Measurements from ENCODE around the gene OTOP3. TPM values are rescaled to one million over a fixed set of nuclear protein-coding genes. Genes with fewer than 3 reads are reported as not detected.

Gene OTOP3
- total RNA-seq, 2 donors from 2014 or later = 0.66 to 2.3 TPM

- Histone ChIP-seq H3K27me3 (no peaks in the 10 kb centered on the region), H3K9me3 (no peaks in the 10 kb centered on the region), H3K27ac (no peak overlapping the region), H3K4me1 (peaks cover 20% of the 10 kb centered on the region), H3K36me3 (replicated peaks in 1 of 2; ENCODE audit: insufficient read depth in 1 of 2, low read depth in 2 of 2) (peaks cover 4 to 8% of the 10 kb centered on the region in 2 donors), H3K4me3 (no peak overlapping the region)
- intact Hi-C loops (cut with DNase I) = loop anchor here (5.0 kb wide), 1 partner anchor 49 kb away; the partner anchor contains the start of gene MRPL58
- ATAC-seq (no peak), DNase-seq (no peak)
- TF ChIP-seq, protein P1, sequence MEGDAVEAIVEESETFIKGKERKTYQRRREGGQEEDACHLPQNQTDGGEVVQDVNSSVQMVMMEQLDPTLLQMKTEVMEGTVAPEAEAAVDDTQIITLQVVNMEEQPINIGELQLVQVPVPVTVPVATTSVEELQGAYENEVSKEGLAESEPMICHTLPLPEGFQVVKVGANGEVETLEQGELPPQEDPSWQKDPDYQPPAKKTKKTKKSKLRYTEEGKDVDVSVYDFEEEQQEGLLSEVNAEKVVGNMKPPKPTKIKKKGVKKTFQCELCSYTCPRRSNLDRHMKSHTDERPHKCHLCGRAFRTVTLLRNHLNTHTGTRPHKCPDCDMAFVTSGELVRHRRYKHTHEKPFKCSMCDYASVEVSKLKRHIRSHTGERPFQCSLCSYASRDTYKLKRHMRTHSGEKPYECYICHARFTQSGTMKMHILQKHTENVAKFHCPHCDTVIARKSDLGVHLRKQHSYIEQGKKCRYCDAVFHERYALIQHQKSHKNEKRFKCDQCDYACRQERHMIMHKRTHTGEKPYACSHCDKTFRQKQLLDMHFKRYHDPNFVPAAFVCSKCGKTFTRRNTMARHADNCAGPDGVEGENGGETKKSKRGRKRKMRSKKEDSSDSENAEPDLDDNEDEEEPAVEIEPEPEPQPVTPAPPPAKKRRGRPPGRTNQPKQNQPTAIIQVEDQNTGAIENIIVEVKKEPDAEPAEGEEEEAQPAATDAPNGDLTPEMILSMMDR (IDR thresholded peaks at IDR 0.05) = no peak
- TF ChIP-seq POLR2A (IDR thresholded peaks at IDR 0.05) = no peak
- WGBS, 2 donors = 76 to 89% methylated on average over 7 to 18 of the region's 18 CpGs
These were observed 27.1 kb downstream of the OTOP3 start for GRCh38 chr17:74962622-74963394.

- H3K36me3 ChIP-seq (replicated peaks in 1 of 2; ENCODE audit: insufficient read depth in 1 of 2, low read depth in 2 of 2) = peaks cover 0 to 8% of the 10 kb centered on the region in 2 donors
- 70% methylated on average over 12 of the region's 12 CpGs; no CpG with 5 or more reads in 1 of the 2 donors for WGBS, 2 donors
- TF ChIP-seq, protein P1 (IDR thresholded peaks at IDR 0.05) = no peak
- TF ChIP-seq POLR2A (IDR thresholded peaks at IDR 0.05) = no peak
These were observed 28.0 kb downstream of the OTOP3 start for GRCh38 chr17:74963656-74964055.

GRCh38 chr17:74964246-74964761, 28.6 kb downstream of the OTOP3 start:
- intact Hi-C loops (cut with DNase I) = loop anchor here (5.0 kb wide), 1 partner anchor 48 kb away; the partner anchor contains the start of gene MRPL58
- DNase-seq (no peak), ATAC-seq (no peak)
- Histone ChIP-seq H3K9me3 (no peaks in the 10 kb centered on the region), H3K36me3 (replicated peaks in 1 of 2; ENCODE audit: insufficient read depth in 1 of 2, low read depth in 2 of 2) (peaks cover 0 to 8% of the 10 kb centered on the region in 2 donors), H3K27ac (no peak overlapping the region), H3K4me1 (peaks cover 35% of the 10 kb centered on the region), H3K4me3 (no peak overlapping the region), H3K27me3 (no peaks in the 10 kb centered on the region)
- TF ChIP-seq POLR2A (IDR thresholded peaks at IDR 0.05) = no peak
- TF ChIP-seq, protein P1 (IDR thresholded peaks at IDR 0.05) = no peak
- 76 to 77% methylated on average over 5 to 12 of the region's 12 CpGs for WGBS, 2 donors

More at GRCh38 chr17:74963656-74964055, 28.0 kb downstream of the OTOP3 start:
- H3K27me3 ChIP-seq = no peaks in the 10 kb centered on the region
- ATAC-seq (no peak), DNase-seq (no peak)
- intact Hi-C loops (cut with DNase I) = loop anchor here (5.0 kb wide), 1 partner anchor 49 kb away; the partner anchor contains the start of gene MRPL58
- no peak overlapping the region for H3K27ac ChIP-seq
- peaks cover 29% of the 10 kb centered on the region for H3K4me1 ChIP-seq
- H3K4me3 ChIP-seq = no peak overlapping the region
- no peaks in the 10 kb centered on the region for H3K9me3 ChIP-seq

- DNase-seq (no peak), ATAC-seq (no peak)
- Histone ChIP-seq H3K27ac (no peak overlapping the region), H3K4me1 (peaks cover 43% of the 10 kb centered on the region), H3K27me3 (no peaks in the 10 kb centered on the region), H3K9me3 (no peaks in the 10 kb centered on the region), H3K36me3 (replicated peaks in 1 of 2; ENCODE audit: insufficient read depth in 1 of 2, low read depth in 2 of 2) (peaks cover 0 to 4% of the 10 kb centered on the region in 2 donors), H3K4me3 (no peak overlapping the region)
- 62 to 69% methylated on average over 10 to 12 of the region's 14 CpGs for WGBS, 2 donors
- no peak for TF ChIP-seq POLR2A (IDR thresholded peaks at IDR 0.05)
- TF ChIP-seq, protein P1 (IDR thresholded peaks at IDR 0.05) = no peak
- intact Hi-C loops (cut with DNase I) = loop anchor here (5.0 kb wide), 1 partner anchor 47 kb away; the partner anchor contains the start of gene MRPL58
These were observed 29.4 kb downstream of the OTOP3 start for GRCh38 chr17:74964988-74965622.

Measured in body of pancreas (tissue), 4 donors.